Measurements from ENCODE around the gene LDAF1. TPM values are rescaled to one million over a fixed set of nuclear protein-coding genes. Genes with fewer than 3 reads are reported as not detected.
"Not testable (repeated sequence)": the region's sequence is repeated elsewhere in the genome, so short reads cannot be mapped to it uniquely, and the experiment has no call there.

Gene LDAF1
- polyA plus RNA-seq, 1 donor, result 35.9 TPM

- peak; percentile 44 for DNase-seq (ENCODE audit: low read depth)
These were observed 4.2 kb downstream of the LDAF1 start for GRCh38 chr16:21162661-21163151.

- DNase-seq (ENCODE audit: low read depth), result no peak
These were observed 5.1 kb downstream of the LDAF1 start for GRCh38 chr16:21163576-21163975.

- no peak for DNase-seq (ENCODE audit: low read depth)
These were observed 6.2 kb downstream of the LDAF1 start for GRCh38 chr16:21164521-21165168.

GRCh38 chr16:21166561-21166961, 8.1 kb downstream of the LDAF1 start:
- DNase-seq (ENCODE audit: low read depth), result no peak

- DNase-seq (ENCODE audit: low read depth), result no peak
These were observed 8.9 kb downstream of the LDAF1 start for GRCh38 chr16:21167360-21167759.

GRCh38 chr16:21167929-21168602, 9.6 kb downstream of the LDAF1 start:
- DNase-seq (ENCODE audit: low read depth), result no peak

GRCh38 chr16:21169249-21169981, 10.9 kb downstream of the LDAF1 start:
- no peak for DNase-seq (ENCODE audit: low read depth)

- not testable (repeated sequence) for DNase-seq (ENCODE audit: low read depth)
These were observed 11.6 kb downstream of the LDAF1 start for GRCh38 chr16:21170116-21170515.

- DNase-seq (ENCODE audit: low read depth), result no peak
These were observed 14.2 kb downstream of the LDAF1 start for GRCh38 chr16:21172650-21173049.

- no peak for DNase-seq (ENCODE audit: low read depth)
These were observed 16.9 kb downstream of the LDAF1 start for GRCh38 chr16:21175397-21175796.

GRCh38 chr16:21179126-21179982, 20.9 kb downstream of the LDAF1 start:
- DNase-seq (ENCODE audit: low read depth), result no peak

- DNase-seq (ENCODE audit: low read depth), result no peak
These were observed 21.5 kb downstream of the LDAF1 start for GRCh38 chr16:21179983-21180365.

- no peak for DNase-seq (ENCODE audit: low read depth)
These were observed 25.5 kb downstream of the LDAF1 start for GRCh38 chr16:21183995-21184394.

- no peak for DNase-seq (ENCODE audit: low read depth)
These were observed 26.4 kb downstream of the LDAF1 start for GRCh38 chr16:21184834-21185233.

GRCh38 chr16:21185659-21186325, 27.3 kb downstream of the LDAF1 start:
- DNase-seq (ENCODE audit: low read depth), result no peak

GRCh38 chr16:21186326-21186691, 27.8 kb downstream of the LDAF1 start:
- no peak for DNase-seq (ENCODE audit: low read depth)

GRCh38 chr16:21189311-21189710, 30.8 kb downstream of the LDAF1 start:
- no peak for DNase-seq (ENCODE audit: low read depth)

- no peak for DNase-seq (ENCODE audit: low read depth)
These were observed 31.5 kb downstream of the LDAF1 start for GRCh38 chr16:21190013-21190412.

- DNase-seq (ENCODE audit: low read depth), result no peak
These were observed 32.1 kb downstream of the LDAF1 start for GRCh38 chr16:21190599-21190998.

- no peak for DNase-seq (ENCODE audit: low read depth)
These were observed 34.5 kb downstream of the LDAF1 start for GRCh38 chr16:21192991-21193390.

GRCh38 chr16:21194771-21195301, 36.4 kb downstream of the LDAF1 start:
- no peak for DNase-seq (ENCODE audit: low read depth)
